Stimulated activated CD8-positive, alpha-beta memory T cell treated with anti-CD3 and anti-CD28 coated beads, Interleukin-7, amount 100 ng/mL, for 48 hours (primary cell): Measurements from ENCODE around the gene ATF2.
"Not testable (repeated sequence)": the region's sequence is repeated elsewhere in the genome, so short reads cannot be mapped to it uniquely, and the experiment has no call there.

Experiments used
- DNase-seq, 2 donors: peaks; one replicate each; pipeline ENCODE4 v3.0.0-alpha.2; 2020; ENCODE audit warnings: low read depth in 1 of 2; ENCODE audit errors: extremely low read depth in 1 of 2

The ATF2 gene

DNA sequence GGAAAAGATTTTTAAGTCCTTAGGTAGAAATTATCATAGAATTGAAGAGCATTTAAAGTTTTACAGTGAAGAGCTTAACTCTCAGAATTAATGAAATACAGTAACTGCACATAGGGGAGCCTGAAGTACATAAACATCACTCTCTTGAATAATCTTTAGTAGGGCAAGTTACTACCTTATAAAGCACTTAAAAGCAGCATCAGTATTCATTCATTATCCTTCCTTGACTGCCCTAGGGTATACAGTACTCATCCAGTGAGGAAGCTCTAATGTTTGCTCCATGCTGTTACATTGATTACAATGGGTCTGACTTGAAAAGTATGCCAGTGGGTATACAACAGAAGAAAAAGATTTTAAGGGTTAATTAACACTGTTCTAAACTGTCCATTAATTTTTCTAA is 66.5 kb downstream of the ATF2 start:
- no peak for DNase-seq

GRCh38 chr2:175097297-175097696 is 70.7 kb downstream of the ATF2 start:
- DNase-seq, result no peak

- DNase-seq, result not testable (repeated sequence)
Measured at GRCh38 chr2:175084117-175084516, 83.9 kb downstream of the ATF2 start.

DNA sequence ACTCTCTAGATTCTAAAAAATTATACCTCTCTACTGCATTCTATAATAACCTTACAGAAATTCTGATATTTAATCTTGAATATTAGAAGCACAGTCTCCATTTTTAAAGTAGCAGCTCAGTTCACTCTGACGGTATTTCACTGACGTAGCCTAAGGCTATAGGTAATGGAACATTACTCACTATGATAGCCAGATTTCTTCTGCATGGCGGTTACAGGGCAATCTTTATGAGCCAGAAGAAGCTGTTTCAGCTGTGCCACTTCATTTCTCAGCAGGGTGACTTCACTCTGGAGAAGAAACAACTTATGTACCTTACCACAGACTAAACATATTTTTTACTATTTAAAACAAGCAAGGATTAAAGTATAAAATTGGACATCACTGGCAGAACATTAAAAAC is 87.5 kb downstream of the ATF2 start:
- DNase-seq, result no peak

- DNase-seq, result no peak
Measured at GRCh38 chr2:175076272-175076671, 91.7 kb downstream of the ATF2 start.

GRCh38 chr2:175074478-175074877 is 93.5 kb downstream of the ATF2 start:
- DNase-seq, result no peak

GRCh38 chr2:175068534-175068933 is 99.5 kb downstream of the ATF2 start:
- DNase-seq, result no peak

DNA sequence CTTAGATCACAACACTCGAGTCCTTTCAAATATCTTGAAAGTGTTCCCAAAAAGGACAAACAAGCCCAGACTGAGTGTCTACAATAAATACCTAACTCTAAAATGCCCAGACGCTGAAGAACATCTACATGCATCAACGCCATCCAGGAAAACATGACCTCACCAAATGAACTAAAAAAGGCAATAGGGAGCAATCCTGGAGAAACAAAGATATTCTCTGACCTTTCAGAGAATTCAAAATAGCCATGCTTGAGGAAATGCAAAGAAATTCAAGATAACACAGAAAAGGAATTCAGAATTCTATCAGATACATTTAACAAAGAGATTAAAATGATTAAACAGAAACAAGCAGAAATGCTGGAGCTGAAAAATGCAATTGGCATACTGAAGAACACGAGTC is 101.6 kb downstream of the ATF2 start:
- DNase-seq, result no peak

- DNase-seq, result no peak
Measured at GRCh38 chr2:175064797-175065196, 103.2 kb downstream of the ATF2 start.

GRCh38 chr2:175063741-175064140 is 104.3 kb downstream of the ATF2 start:
- DNase-seq, result no peak

GRCh38 chr2:175062787-175063585 is 105.0 kb downstream of the ATF2 start:
- DNase-seq, result no peak

- no peak for DNase-seq
Measured at GRCh38 chr2:175057078-175057685, 110.8 kb downstream of the ATF2 start.

GRCh38 chr2:175055993-175056392 is 112.0 kb downstream of the ATF2 start:
- DNase-seq, result no peak

- DNase-seq, result no peak
Measured at GRCh38 chr2:175054340-175054739, 113.7 kb downstream of the ATF2 start.

DNA sequence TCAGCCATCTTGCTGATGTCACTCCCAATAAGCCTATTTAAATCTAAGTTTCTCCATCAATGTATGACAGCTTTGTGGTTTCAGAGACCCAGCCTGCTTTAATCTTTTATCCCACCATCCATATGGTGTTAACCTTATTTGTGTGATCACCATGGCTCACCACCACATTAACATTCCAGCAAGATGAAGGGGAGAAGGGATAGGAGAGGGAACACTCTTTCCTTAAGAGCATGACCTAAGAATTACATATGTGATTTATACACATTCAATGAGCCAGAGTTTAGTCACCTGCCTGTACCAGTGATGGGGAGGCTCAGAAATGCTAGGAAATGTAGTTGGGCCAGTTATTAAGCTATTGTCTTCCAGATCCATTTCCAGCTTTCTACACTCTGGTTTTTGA is 118.3 kb downstream of the ATF2 start:
- DNase-seq, result no peak

- DNase-seq, result no peak
Measured at GRCh38 chr2:175048275-175048674, 119.7 kb downstream of the ATF2 start.

DNA sequence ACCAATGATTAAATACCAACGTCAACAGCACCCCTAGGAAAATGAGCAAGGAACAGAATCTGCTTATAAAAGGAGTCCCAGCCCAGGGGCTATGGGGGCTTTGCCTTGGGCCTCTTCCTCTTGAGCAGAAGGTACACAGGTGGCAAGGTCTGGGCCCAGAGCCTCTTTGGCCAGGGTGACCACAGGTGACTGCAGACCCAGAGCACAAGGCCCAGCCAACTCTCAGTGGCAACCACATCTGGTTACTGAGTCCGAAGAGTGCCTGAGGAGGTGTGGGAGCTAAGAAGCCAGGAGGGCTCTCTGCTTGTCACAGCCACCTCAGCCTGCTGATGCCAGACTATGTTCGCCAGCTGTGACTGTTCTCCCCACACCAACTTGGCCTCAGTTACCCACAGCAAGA is 128.5 kb downstream of the ATF2 start:
- DNase-seq, result no peak

DNA sequence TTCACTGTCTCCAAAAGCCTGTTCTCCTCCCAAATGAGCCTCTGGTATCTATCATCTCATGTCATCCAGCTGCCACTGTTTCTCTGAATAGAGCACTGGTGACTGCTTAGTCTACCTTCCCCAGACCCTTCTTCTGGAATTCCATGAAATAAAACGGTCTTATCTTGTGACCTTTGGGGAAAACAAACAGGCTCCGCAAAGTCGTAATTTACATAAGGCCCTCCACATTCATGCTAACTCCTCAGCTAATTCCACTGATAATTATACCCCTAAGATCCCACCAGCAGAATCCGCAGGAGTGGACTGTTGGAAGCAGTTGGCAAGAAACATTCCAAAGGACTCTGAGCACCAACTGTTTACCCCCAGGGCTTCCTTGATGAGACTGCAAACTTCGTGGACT is 129.0 kb downstream of the ATF2 start:
- DNase-seq, result no peak

GRCh38 chr2:175037941-175038340 is 130.1 kb downstream of the ATF2 start:
- no peak for DNase-seq

GRCh38 chr2:175036582-175037018 is 131.4 kb downstream of the ATF2 start:
- DNase-seq, result no peak

GRCh38 chr2:175035806-175036205 is 132.2 kb downstream of the ATF2 start:
- no peak for DNase-seq

DNA sequence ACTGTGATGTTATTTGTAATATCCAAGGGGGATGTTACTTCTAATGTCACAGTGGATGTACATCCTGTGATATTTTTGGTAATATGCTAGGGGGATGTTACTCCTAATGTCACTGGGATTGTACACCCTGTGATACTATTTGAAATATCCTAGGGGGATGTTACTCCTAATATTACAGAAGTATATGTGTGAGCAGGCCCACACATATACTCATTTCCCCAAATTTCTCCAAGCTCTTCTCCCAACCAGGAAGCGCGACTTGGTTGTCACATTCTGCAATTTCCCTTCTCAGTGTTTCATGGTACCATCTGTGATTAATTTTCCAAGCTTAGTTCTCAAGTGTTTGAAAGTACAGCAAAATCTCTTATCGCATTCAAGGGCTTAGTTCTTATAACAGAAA is 133.3 kb downstream of the ATF2 start:
- no peak for DNase-seq
